ENCODE measurements around the gene FARP2.

- TF ChIP-seq CTCF (conservative IDR thresholded peaks at IDR 0.05; ENCODE audit: low read length) (no peak), EZH2phosphoT487 (IDR thresholded peaks at IDR 0.05; ENCODE audit: borderline replicate concordance) (no peak)
Measured at GRCh38 chr2:241334813-241335212, 21.3 kb upstream of the FARP2 start.

Data from Loucy (cell line).